WI38 (cell line): Measurements from ENCODE around the gene SEZ6.

Source experiments
- H3K4me3 ChIP-seq: 2 replicates; pipeline ENCODE4 v1.5.1; 2011; ENCODE audit warnings: low read depth, mild to moderate bottlenecking, control low read depth, low read length
- TF ChIP-seq, protein P1 (sequence below): IDR thresholded peaks from 2 replicates; pipeline ENCODE4 v1.5.1; 2012; ENCODE audit warnings: low read depth, mild to moderate bottlenecking, control low read depth, low read length

The SEZ6 gene

DNA sequence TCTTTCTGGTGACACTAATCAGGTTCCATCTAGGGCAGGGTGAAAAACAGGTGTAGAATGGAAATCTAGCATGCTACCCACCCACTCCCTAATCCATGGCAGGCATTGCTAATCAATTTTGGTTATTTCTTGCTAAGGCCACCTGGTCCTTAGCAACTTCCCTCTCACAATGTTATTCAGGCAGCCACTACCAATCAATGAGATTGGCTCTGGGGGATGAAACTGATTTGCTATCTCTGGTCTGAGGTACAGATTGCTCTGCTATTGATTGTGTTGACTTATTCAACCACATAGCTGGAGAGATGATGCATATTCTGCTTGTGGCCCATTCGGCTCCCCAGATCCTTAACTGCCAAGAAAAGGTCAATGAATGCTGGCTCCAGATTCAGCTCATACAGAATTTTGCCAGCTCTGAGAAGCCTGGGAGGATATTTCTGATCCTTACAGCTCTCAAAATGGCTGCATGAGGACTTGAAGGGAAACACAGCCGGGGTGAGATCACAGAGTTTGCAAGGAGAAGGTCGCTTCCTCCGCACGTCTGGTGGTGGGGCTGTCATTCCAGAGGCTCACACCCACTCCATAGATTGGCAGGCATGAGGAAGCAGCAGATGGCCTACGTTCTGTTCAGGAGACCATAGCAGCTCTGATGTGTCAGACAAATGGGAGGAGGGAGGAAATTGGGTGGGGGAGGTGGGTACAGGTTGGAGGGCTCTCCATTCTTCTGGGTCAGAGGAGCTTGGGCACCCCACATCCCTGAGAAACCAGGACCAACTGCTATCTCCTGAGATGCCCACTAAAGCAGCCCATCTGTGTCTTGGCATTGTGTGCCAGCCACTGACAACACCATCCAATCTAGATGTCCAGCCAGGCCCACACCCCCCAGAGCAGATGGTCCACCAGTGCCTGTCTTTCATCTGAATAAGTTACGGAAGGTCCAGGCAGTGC is 22.3 kb downstream of the SEZ6 start:
- H3K4me3 ChIP-seq = no peak overlapping the region
- TF ChIP-seq, protein P1, sequence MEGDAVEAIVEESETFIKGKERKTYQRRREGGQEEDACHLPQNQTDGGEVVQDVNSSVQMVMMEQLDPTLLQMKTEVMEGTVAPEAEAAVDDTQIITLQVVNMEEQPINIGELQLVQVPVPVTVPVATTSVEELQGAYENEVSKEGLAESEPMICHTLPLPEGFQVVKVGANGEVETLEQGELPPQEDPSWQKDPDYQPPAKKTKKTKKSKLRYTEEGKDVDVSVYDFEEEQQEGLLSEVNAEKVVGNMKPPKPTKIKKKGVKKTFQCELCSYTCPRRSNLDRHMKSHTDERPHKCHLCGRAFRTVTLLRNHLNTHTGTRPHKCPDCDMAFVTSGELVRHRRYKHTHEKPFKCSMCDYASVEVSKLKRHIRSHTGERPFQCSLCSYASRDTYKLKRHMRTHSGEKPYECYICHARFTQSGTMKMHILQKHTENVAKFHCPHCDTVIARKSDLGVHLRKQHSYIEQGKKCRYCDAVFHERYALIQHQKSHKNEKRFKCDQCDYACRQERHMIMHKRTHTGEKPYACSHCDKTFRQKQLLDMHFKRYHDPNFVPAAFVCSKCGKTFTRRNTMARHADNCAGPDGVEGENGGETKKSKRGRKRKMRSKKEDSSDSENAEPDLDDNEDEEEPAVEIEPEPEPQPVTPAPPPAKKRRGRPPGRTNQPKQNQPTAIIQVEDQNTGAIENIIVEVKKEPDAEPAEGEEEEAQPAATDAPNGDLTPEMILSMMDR = no peak

GRCh38 chr17:28982131-28982793 is 23.6 kb downstream of the SEZ6 start:
- TF ChIP-seq, protein P1 = no peak
- no peak overlapping the region for H3K4me3 ChIP-seq

- TF ChIP-seq, protein P1 = no peak
- H3K4me3 ChIP-seq = no peak overlapping the region
Observed at GRCh38 chr17:28978356-28978964, 27.4 kb downstream of the SEZ6 start.

GRCh38 chr17:28977659-28978355 is 28.0 kb downstream of the SEZ6 start:
- TF ChIP-seq, protein P1 = no peak
- no peak overlapping the region for H3K4me3 ChIP-seq

- TF ChIP-seq, protein P1 = no peak
Observed at GRCh38 chr17:28975646-28976045, 30.2 kb downstream of the SEZ6 start.

DNA sequence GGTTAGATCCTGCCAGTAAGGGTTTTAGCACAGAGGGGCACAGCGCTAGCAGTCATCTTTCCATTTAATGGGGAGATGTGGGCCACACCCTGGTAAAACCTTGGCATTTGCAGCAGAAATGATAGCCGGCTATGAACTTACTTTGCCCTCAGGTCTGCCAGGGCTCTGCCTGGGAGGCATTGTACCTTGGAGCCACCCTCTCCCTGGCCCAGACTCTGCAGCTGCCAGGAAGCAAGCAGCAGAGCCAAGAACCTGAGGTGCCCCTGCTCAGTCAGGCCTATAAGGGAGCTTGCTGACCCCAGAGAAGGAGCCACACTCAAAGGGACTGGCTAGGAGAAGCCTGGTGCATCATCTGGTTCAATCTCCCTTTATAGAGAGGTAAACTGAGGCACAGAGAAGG is 30.8 kb downstream of the SEZ6 start:
- H3K4me3 ChIP-seq = no peak overlapping the region
- TF ChIP-seq, protein P1 = no peak

More at GRCh38 chr17:28975646-28976045, 30.2 kb downstream of the SEZ6 start:
- H3K4me3 ChIP-seq = no peak overlapping the region
